Posterior cingulate gyrus (tissue), 11 donors: ENCODE results near the gene PPP1R3D.

ENCODE experiments used
- DNase-seq, 10 donors: peaks; one replicate each; pipeline versions ENCODE4 v3.0.0 to v3.0.0-alpha.2; 2020 to 2021; ENCODE audit warnings: mixed read lengths in 3 of 10
- intact Hi-C: fragments of 100-400 bp; cut with DNase I; formaldehyde crosslinking; loops from one replicate; pipeline ENCODE4 v1.15.1; 2023

Gene PPP1R3D

DNA sequence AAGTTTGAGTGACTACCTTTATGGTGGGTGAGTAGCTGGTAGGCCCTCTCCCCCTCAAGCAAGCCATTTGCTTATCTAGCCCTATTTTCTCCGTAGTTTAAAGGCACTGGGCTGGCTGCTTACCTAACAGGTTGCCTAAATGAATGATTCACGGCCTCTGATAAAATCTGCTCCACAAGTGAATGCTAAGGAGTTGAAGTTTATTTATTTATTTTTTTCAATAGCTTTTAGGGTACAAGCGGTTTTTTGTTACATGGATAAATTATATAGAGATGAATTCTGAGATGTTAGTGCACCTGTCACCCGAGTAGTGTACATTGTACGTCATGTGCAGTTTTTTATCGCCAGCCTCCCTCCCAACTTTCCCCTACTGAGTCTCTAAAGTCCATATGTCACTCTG lies 9.8 kb upstream of the PPP1R3D start:
- DNase-seq = no peak
- intact Hi-C loops = loop anchor here (5.0 to 10.0 kb wide), 2 partner anchors 105 to 262 kb away; no protein-coding TSS in a partner anchor

DNA sequence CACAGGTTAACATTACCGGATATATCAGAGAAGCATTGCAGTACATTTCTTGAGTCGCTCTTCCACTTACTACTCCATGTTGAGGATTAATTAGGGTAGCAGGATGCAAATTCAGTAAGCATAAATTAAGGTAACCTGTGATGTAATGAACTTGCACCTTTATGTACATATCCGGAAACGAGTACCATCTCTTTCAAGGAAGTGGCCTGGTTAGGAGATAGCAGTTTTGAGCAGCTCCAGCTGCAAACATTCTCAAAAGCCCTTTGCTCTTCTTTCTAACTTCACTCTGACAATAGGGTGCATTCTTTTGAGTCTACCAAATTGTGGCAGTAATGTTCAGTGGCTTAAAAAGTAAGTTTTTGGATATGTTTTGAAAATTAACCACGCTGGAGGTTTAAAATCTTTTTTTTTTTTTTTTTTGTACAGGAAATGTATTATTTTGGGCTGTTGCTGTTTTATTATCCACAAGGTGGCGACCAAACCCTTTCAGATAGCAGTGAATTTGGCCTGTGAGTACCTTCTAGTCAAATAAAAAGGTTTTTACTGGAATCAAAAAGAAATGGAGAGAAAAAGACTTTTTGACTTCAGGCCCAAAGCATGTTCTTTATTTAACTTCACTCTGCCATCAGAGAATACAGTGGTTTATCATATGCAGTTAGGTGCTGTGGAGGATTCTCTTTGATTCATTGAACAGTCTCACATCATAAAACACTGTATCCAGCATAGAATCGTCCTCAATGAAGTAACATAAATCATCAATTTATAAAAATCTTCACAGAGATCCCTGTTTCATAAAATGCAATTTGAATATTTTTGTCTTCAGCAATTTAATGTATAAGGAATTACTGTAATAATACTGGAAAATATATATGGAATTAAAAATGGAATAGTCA lies 9.0 kb upstream of the PPP1R3D start:
- intact Hi-C loops = loop anchor here (5.0 to 10.0 kb wide), 2 partner anchors 106 to 263 kb away; no protein-coding TSS in a partner anchor
- DNase-seq = no peak

DNA sequence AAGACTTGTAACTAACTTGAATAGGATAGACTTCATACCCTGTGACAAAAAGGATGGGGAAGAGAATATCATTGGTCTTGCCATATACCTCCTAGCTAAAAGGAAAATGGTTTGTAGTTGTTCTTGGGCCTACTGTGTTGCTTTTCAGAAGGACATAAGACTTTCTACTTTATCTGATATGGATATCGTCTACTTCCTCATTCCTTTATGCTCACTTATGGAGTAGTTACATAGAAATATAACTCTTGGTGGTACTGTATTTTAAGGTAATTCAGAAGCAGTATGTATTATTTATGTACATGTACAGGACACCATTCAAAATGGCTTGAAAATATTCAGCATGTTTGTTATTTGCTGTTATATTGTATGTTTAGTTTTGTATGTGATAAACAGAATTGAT lies 8.1 kb upstream of the PPP1R3D start:
- no peak for DNase-seq
- intact Hi-C loops = loop anchor here (5.0 to 10.0 kb wide), 2 partner anchors 107 to 264 kb away; no protein-coding TSS in a partner anchor

DNA sequence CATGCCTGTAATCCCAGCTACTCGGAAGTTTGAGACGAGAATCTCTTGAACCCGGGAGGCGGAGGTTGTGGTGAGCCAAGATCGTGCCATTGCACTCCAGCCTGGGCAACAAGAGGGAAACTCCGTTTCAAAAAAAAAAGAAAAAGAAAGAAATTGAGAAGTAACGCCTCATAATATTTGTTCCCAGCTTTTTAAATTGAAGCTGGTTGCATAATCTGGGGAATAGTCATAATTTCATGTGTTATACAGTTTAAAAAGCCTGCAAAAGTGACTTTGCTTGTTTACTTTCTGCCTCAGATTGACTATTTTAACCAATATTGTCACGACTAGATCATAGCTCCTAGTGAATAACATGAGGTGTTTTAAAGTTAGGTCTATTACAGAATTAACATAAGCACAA lies 7.3 kb upstream of the PPP1R3D start:
- no peak for DNase-seq
- intact Hi-C loops = loop anchor here (5.0 to 10.0 kb wide), 2 partner anchors 107 to 265 kb away; no protein-coding TSS in a partner anchor

DNA sequence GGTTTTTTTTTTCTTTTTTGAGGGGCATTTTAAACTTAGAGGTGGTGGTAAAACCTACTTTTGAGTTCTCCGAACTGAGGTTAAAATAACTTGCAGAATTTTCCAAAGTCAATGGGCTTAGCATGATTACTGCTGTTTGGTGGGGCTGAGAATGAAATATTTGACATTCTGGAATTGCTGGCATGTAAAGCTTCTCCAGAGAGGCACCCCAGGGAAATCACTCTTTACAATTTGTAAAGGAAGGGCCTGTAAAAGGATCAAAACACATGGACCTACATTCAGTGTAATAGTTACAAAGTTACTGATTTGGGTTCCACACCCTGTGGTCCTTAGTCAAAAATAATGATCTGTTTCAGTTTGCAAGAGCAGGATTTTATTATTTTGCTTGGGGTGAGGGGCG lies 5.6 kb upstream of the PPP1R3D start:
- intact Hi-C loops = loop anchor here (5.0 to 10.0 kb wide), 2 partner anchors 109 to 267 kb away; no protein-coding TSS in a partner anchor
- no peak for DNase-seq

DNA sequence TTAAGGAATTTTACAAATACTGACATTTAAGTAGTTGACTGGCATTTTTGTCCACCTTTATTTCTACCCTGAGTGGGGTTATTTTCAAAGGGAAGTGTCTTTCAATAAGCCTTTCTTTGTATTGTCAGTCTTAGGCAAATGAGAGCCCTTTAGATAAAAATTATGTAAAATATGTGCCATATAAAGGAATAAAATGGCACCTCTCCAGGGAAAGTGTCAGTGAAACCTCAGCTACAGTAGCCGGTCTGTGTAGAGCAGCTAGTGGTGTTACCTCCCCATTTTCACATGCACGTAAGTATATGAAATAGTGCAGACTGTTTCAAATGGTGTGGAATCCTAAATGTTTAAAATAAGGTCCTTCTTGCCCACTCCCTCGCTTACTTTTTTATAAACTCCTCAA lies 5.1 kb upstream of the PPP1R3D start:
- intact Hi-C loops = loop anchor here (5.0 to 10.0 kb wide), 2 partner anchors 110 to 267 kb away; no protein-coding TSS in a partner anchor
- no peak for DNase-seq

DNA sequence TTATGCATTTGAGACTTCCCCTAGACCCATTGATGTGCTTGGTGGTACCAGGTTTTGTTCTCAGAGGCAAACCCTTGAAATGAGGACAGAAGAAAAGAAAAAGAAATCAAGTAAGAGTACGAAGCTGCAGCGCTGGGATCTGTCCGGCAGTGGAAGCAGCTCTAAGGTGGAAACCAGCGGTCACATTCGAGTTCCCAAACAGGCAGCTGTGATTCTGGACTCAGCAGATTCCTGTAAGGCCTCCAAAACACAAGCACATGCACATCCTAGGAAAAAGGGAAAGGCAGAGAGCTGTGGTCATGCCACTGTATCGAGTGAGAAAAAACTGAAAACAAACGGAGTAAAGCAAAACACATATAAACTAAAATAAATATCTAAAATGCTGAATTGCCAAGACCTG lies 4.6 kb upstream of the PPP1R3D start:
- intact Hi-C loops = loop anchor here (5.0 to 10.0 kb wide), 2 partner anchors 110 to 268 kb away; no protein-coding TSS in a partner anchor
- no peak for DNase-seq

DNA sequence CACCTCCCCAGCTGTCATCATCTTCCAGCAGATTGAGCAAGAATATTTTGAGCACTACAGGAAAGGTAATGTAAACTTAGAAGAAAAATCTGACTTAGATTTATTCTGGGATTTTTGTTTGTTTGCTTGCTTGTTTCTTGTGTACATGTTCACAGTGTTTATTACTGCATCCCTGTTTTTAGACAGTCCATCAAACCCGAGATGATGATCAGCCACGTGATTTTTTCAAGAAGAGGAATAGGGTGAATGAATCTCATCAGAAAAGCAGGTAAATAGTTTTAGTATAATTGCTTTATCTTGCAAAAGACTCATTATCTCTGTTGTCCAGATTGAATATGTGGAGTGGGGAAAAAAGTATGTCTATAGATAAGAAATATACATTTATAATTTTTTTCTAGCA lies 2.1 kb upstream of the PPP1R3D start:
- DNase-seq = no peak
- intact Hi-C loops = loop anchor here (10.0 kb wide), 1 partner anchor 113 kb away; no protein-coding TSS in a partner anchor

DNA sequence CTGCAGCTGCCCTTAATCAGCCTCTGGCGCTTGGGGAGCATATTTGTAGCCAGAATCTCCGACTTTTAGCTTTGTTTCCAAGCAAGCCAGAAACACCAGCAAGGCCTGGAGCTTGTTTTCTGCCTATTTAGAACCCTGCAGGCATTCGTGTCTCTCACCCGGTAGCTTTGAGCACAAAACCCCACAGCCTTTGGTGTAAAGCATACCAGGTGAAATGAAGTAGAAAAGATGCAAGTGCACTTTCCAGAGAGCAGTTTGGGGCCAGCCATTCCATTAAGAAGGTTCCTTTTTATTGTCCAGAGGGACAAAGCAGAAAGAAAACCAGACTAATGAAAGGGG lies 820 bp upstream of the PPP1R3D start:
- DNase-seq = no peak
- intact Hi-C loops = loop anchor here (10.0 kb wide), 1 partner anchor 114 kb away; no protein-coding TSS in a partner anchor

DNA sequence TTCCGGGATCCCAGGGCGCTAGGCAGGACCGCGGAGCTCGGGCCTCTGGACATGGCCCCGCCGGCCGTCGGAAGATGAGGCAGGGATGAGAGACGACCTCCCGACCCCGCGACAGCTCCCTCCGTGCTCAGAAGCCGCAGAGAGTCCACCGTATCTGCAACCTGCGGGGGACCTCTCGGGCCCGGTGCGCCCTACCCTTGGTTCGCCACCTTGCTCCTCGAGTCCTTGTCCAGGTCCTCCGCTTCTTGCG lies 301 bp downstream of the PPP1R3D start:
- intact Hi-C loops = loop anchor here (10.0 kb wide), 2 partner anchors 115 to 155 kb away; no protein-coding TSS in a partner anchor
- peak in 1 of 10 donors; percentile 76 for DNase-seq

DNA sequence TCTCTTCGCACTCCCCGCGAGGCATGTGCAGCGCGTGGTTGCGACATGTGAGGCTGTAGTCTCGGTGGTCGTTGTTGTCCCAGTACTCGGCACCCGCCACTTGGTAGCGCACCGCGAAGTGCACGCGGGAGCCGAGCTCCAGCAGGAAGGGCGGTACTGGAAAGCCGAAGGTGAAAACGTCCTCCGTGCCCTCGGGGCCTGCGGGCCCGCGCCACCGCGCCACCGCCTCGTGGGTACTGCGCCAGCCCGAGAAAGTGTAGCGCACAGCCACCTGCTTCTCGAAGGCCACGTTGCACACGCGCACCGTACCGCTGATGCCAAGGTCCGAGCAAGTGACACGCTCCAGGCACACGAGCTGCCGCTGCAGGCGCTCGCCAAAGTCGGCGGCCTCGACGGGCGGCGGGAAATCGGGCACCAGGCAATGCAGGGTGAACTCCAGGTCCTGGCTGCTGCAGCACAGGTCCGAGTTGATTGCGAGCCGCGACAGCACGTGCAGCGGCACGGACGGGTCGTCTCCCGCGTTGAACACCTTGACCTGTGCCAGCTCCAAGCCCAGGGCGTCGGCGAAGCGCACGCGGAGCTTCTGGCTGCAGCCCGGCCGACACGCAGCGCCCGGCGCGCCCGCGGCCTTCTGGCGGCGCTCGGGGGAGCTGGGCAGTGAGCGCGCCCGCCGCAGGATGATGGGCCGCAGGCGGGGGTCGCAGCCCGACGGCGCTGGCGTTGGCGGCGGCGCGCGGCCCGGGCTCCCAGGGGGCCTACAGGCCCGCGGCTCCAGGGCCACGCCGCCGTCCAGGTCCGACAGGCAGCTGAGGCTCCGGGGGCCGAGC lies 840 bp downstream of the PPP1R3D start:
- intact Hi-C loops = loop anchor here (10.0 kb wide), 1 partner anchor 154 kb away; no protein-coding TSS in a partner anchor
- peak in 3 of 10 donors; percentile 68 to 86 (median 76) for DNase-seq

DNA sequence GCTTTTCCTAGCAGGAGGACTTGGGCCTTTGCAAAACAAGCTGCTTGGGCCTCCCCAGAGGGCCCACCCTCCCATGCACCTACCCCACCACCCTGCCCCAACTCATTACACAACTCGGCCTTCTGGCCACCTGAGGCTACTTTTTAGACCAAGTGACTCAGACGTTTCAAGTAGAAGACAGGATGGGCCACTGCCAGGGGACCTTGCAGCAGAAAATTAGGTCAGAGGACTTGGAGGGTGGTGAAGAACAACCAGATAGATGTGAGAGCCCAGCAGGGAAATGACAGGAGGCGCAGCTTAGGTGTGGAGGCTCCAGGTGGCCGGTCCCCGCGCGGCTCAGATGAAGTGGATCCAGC lies 1.4 kb downstream of the PPP1R3D start:
- intact Hi-C loops = loop anchor here (10.0 kb wide), 1 partner anchor 154 kb away; no protein-coding TSS in a partner anchor
- DNase-seq = peak in 1 of 10 donors; percentile 72

DNA sequence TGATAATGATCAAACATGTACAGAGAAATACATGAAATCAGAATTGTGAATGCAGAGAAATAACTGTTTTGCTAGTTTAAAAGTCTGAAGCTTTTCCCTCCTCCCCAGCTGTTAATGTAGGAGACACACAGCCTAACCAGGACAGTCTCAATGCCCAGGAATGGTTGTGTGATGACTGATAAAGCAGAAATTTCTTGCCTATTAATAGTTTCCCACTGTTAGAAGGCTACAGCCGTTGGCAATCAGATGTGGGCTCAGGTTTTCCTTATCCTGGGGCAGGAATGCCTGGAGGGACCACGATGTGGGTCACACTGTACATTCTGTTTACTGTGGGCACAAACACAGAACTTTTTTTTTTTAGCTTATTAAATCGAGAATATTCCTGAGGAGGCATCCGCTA lies 1.9 kb downstream of the PPP1R3D start:
- intact Hi-C loops = loop anchor here (10.0 kb wide), 1 partner anchor 153 kb away; no protein-coding TSS in a partner anchor
- no peak for DNase-seq

DNA sequence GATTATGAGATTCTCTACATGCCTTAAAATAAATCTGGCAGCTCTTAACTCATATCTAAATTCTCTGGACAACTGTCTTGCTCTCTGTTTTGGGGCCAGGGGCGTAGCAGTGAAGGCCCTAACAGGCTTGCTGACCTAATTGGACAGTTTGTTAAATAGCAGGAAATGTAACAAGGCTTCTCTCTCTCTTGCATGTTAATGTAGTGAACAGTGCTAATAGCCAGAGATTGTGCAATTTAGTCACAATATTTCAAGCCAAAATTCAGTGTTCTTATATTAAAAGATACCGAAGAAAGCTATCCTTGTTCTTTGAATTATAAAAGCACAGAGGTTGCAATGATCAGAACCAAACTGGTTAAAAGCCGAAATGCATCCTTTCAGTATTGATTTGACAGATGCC lies 3.0 kb downstream of the PPP1R3D start:
- intact Hi-C loops = loop anchor here (10.0 kb wide), 1 partner anchor 152 kb away; no protein-coding TSS in a partner anchor
- DNase-seq = no peak

DNA sequence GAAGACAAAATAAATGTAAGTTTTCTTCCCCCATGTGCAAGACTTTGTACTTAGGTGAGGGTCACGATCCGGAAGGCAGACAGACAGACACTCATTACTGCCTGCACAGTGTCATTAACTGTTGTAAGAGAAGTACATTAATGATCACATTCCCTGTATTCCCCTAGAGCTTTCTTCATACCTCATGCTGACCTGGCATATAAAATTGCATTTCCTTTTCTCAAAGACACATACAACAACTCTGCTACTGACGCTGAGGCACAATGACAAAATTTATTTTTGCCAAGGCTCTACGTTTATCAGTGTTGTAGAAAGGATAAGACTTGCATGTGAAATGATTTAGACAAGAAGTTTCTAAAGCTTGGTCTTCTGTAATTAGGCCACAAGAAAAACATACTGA lies 3.7 kb downstream of the PPP1R3D start:
- intact Hi-C loops = loop anchor here (10.0 kb wide), 1 partner anchor 152 kb away; no protein-coding TSS in a partner anchor
- no peak for DNase-seq

DNA sequence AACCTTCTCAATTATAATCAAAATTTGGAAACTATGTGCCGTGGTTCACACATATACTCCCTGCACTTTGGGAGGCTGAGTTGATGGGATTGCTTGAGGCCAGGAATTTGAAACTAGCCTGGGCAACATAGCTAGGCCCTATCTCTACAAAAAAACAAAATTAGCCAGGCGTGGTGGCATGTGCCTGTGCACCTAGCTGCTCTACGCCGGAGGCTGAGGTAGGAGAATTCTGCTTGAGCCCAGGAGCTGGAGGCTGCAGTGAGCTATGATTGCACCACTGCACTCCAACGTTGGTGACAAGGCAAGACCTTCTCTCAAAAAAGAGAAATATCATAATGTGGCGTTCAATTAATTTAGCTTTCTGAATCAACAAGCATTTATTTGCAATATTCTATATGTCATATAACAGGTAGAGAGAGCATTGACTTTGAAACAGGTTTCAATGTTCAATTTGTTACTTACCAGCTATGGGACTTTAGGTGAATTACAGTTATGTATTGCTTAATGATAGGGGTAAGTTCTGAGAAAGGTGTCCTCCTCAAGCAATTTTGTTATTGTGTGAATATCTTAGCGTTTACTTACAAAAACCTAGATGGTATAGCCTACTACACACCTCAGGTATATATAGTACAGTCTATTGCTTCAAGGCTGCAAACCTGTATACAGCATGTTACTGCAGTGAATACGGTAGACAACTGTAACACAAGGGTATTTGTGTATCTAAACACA lies 4.5 kb downstream of the PPP1R3D start:
- intact Hi-C loops = loop anchor here (10.0 kb wide), 1 partner anchor 151 kb away; no protein-coding TSS in a partner anchor
- DNase-seq = no peak

DNA sequence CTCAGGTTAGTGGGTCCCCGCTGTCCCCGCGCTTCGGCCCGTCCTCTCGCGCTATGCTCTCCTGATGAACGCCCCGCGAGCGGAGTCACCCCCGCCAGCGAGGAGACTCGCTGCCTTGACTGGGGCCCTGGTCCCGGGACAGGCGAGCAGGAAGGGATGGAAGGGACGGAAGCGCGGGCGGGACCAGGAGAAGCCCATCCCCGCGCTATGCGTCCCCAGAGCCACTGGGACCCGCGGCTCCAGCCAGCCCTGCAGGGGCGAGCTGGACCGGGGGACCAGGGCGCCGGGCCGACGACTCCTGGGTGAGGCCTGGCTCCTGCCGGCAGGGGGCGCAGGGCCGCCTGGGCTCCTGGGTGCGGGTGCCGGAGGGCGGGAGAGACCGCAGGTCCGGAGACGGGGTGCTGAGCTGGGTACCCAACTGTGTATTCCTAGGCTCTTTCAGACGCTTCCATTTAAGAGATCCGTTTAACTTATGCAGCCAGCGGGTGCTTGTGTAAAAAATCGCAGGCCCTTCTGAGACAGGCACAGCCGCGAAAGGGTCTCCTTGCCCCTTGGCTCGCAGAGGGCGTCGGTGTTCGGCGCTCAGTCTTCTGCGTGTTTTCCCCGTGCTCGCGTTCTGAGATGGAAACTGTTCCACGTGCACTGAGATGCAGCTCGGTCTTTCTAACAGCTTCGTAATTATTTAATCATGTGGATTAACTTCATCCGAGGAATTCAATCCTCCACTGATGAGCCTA lies 6.1 kb downstream of the PPP1R3D start:
- peak; percentile 63 to 98 (median 80) for DNase-seq
- intact Hi-C loops = loop anchor here (10.0 kb wide), 1 partner anchor 149 kb away; no protein-coding TSS in a partner anchor

DNA sequence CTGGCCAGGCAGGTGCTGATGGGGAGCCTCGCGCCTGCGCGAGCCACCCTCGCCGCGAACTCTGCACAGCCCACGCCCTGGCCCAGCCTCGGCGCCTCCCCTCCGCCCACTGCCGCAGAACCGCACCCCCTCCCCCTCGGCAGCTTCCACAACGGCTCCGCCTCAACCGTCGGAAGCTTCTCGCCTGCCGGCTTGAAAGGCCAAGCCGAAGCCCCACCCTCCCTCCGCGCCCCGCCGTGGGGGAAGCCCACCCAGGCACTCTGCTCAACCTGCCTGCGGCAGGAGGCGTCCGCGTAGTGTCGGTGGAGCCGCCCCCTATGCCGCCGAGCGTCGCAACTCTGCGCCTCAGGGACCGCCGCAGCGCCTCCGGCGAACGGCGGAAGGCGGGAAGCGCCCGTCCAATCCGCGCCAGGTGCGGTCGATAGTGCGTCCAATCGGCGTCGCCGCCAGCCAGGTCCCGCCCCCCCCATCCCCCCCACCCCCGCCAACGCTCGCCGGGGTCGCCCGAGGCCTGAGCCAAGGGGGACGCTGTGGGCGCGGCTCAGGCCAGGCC lies 6.7 kb downstream of the PPP1R3D start, which contains the start of gene SYCP2:
Gene SYCP2, minus strand, starts transcription at position 342 of the 553 bp plus-strand sequence. CDS start 11,224 bp downstream, outside the sequence.
- DNase-seq = peak in 9 of 10 donors; percentile 37 to 94 (median 56)
- intact Hi-C loops = loop anchor here (10.0 kb wide), 1 partner anchor 149 kb away; no protein-coding TSS in a partner anchor
